ENCODE results near the gene CSAD. TPM values are rescaled to one million over a fixed set of nuclear protein-coding genes. Genes with fewer than 3 reads are reported as not detected.

Gene CSAD
- total and polyA plus RNA-seq, 2 of the 13 experiments (the other 11 are each of a cell fraction or from before 2014, with no cell fraction given): 7.2 to 23.5 TPM

DNA sequence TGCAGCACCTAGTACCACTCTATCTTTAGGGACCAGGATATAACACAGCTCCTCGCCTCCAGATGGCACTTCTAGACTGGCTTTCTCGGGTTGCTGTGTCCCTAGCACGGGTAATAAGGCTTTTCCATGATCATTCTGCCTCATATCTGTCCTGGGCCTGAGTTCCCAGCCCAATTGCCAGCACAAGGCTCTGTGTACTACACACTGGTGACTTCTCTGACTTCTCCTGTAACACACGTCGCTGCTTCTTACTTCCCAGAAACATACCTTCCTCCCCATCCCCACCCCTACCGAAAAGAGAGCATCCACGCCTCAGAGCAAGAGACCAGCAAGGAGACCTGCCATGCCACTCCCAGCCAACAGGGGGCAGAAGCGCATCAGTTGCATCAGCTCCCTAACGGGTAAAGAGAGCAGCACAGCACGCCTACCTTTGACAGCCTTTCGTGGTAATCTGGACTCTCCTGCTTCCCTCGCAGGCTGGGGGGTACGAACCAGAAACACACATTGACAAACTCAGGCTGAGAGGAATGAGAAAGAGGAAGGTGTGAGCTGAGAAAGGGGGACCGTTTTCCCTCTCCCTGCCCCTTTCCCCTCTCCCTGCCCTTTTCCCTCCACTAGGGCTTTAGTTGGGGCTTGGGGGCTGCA lies 21.4 kb downstream of the CSAD start (continued):
- TF ChIP-seq ELF3 (CRISPR knock-in tag; IDR thresholded peaks at IDR 0.05) (peak; percentile 46; the same call in 1 of the 2 replicates), ZNF441 (CRISPR knock-in tag; IDR thresholded peaks at IDR 0.05; ENCODE audit: borderline replicate concordance) (no peak), ATM (IDR thresholded peaks at IDR 0.05; ENCODE audit: borderline replicate concordance) (no peak), SIX1 (CRISPR knock-in tag; IDR thresholded peaks at IDR 0.05; ENCODE audit: borderline replicate concordance) (no peak), REPIN1 (CRISPR knock-in tag; IDR thresholded peaks at IDR 0.05; ENCODE audit: borderline replicate concordance, low read depth) (peak; percentile 62; the same call in 1 of the 2 replicates), GATAD2A (CRISPR knock-in tag; IDR thresholded peaks at IDR 0.05) (0 out of 2 replicates have a peak, but pooled peaks have one; percentile 52), NFE2 (CRISPR knock-in tag; IDR thresholded peaks at IDR 0.05) (no peak), STAT5B (CRISPR knock-in tag; IDR thresholded peaks at IDR 0.05) (no peak), SP140L (CRISPR knock-in tag; IDR thresholded peaks at IDR 0.05; ENCODE audit: borderline replicate concordance) (no peak), ZNF614 (CRISPR knock-in tag; IDR thresholded peaks at IDR 0.05; ENCODE audit: borderline replicate concordance) (no peak), RFXANK (CRISPR knock-in tag; IDR thresholded peaks at IDR 0.05) (no peak), KLF16 (CRISPR knock-in tag; IDR thresholded peaks at IDR 0.05) (0 out of 4 replicates have a peak, but pooled peaks of 1 of the 2 experiments have one; percentile 43), ZNF350 (CRISPR knock-in tag; IDR thresholded peaks at IDR 0.05; ENCODE audit: borderline replicate concordance, low read depth) (peak; percentile 48; the same call in 1 of the 2 replicates), TSC22D2 (CRISPR knock-in tag; IDR thresholded peaks at IDR 0.05; ENCODE audit: borderline replicate concordance) (0 out of 2 replicates have a peak, but pooled peaks have one; percentile 34), KAT2B (IDR thresholded peaks at IDR 0.05; ENCODE audit: borderline replicate concordance, low read depth, low read length) (no peak)
- TF ChIP-seq, protein P1, sequence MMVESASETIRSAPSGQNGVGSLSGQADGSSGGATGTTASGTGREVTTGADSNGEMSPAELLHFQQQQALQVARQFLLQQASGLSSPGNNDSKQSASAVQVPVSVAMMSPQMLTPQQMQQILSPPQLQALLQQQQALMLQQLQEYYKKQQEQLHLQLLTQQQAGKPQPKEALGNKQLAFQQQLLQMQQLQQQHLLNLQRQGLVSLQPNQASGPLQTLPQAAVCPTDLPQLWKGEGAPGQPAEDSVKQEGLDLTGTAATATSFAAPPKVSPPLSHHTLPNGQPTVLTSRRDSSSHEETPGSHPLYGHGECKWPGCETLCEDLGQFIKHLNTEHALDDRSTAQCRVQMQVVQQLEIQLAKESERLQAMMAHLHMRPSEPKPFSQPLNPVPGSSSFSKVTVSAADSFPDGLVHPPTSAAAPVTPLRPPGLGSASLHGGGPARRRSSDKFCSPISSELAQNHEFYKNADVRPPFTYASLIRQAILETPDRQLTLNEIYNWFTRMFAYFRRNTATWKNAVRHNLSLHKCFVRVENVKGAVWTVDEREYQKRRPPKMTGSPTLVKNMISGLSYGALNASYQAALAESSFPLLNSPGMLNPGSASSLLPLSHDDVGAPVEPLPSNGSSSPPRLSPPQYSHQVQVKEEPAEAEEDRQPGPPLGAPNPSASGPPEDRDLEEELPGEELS (CRISPR knock-in tag; IDR thresholded peaks at IDR 0.05): no peak
- TF ChIP-seq, protein P2, sequence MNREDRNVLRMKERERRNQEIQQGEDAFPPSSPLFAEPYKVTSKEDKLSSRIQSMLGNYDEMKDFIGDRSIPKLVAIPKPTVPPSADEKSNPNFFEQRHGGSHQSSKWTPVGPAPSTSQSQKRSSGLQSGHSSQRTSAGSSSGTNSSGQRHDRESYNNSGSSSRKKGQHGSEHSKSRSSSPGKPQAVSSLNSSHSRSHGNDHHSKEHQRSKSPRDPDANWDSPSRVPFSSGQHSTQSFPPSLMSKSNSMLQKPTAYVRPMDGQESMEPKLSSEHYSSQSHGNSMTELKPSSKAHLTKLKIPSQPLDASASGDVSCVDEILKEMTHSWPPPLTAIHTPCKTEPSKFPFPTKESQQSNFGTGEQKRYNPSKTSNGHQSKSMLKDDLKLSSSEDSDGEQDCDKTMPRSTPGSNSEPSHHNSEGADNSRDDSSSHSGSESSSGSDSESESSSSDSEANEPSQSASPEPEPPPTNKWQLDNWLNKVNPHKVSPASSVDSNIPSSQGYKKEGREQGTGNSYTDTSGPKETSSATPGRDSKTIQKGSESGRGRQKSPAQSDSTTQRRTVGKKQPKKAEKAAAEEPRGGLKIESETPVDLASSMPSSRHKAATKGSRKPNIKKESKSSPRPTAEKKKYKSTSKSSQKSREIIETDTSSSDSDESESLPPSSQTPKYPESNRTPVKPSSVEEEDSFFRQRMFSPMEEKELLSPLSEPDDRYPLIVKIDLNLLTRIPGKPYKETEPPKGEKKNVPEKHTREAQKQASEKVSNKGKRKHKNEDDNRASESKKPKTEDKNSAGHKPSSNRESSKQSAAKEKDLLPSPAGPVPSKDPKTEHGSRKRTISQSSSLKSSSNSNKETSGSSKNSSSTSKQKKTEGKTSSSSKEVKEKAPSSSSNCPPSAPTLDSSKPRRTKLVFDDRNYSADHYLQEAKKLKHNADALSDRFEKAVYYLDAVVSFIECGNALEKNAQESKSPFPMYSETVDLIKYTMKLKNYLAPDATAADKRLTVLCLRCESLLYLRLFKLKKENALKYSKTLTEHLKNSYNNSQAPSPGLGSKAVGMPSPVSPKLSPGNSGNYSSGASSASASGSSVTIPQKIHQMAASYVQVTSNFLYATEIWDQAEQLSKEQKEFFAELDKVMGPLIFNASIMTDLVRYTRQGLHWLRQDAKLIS (CRISPR knock-in tag; IDR thresholded peaks at IDR 0.05): no peak
- TF ChIP-seq, protein P3, sequence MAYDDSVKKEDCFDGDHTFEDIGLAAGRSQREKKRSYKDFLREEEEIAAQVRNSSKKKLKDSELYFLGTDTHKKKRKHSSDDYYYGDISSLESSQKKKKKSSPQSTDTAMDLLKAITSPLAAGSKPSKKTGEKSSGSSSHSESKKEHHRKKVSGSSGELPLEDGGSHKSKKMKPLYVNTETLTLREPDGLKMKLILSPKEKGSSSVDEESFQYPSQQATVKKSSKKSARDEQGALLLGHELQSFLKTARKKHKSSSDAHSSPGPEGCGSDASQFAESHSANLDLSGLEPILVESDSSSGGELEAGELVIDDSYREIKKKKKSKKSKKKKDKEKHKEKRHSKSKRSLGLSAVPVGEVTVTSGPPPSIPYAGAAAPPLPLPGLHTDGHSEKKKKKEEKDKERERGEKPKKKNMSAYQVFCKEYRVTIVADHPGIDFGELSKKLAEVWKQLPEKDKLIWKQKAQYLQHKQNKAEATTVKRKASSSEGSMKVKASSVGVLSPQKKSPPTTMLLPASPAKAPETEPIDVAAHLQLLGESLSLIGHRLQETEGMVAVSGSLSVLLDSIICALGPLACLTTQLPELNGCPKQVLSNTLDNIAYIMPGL (CRISPR knock-in tag; IDR thresholded peaks at IDR 0.05; ENCODE audit: borderline replicate concordance in 1 of 2, low read depth in 1 of 2): peak; percentile 75 to 87
- TF ChIP-seq, protein P4, sequence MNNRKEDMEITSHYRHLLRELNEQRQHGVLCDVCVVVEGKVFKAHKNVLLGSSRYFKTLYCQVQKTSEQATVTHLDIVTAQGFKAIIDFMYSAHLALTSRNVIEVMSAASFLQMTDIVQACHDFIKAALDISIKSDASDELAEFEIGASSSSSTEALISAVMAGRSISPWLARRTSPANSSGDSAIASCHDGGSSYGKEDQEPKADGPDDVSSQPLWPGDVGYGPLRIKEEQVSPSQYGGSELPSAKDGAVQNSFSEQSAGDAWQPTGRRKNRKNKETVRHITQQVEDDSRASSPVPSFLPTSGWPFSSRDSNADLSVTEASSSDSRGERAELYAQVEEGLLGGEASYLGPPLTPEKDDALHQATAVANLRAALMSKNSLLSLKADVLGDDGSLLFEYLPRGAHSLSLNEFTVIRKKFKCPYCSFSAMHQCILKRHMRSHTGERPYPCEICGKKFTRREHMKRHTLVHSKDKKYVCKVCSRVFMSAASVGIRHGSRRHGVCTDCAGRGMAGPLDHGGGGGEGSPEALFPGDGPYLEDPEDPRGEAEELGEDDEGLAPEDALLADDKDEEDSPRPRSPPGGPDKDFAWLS (CRISPR knock-in tag; IDR thresholded peaks at IDR 0.05; ENCODE audit: borderline replicate concordance): 0 out of 2 replicates have a peak, but pooled peaks have one; percentile 39

Measured in HepG2 (cell line).